GM19238 (cell line): ENCODE data around the gene CMIP.
A peak's percentile ranks its signal among the peaks of the same experiment; 100 is the strongest.
"Not testable (repeated sequence)": the region's sequence is repeated elsewhere in the genome, so short reads cannot be mapped to it uniquely, and the experiment has no call there.

Source experiments
- DNase-seq: peaks from one replicate; pipeline ENCODE4 v3.0.0; 2011; ENCODE audit warnings: low spot score; ENCODE audit not compliant: insufficient read length

The CMIP gene

GRCh38 chr16:81444448-81445121 is at the start of gene CMIP:
Gene CMIP, plus strand, starts transcription at chr16:81444808.
- peak; percentile 97 for DNase-seq

DNA sequence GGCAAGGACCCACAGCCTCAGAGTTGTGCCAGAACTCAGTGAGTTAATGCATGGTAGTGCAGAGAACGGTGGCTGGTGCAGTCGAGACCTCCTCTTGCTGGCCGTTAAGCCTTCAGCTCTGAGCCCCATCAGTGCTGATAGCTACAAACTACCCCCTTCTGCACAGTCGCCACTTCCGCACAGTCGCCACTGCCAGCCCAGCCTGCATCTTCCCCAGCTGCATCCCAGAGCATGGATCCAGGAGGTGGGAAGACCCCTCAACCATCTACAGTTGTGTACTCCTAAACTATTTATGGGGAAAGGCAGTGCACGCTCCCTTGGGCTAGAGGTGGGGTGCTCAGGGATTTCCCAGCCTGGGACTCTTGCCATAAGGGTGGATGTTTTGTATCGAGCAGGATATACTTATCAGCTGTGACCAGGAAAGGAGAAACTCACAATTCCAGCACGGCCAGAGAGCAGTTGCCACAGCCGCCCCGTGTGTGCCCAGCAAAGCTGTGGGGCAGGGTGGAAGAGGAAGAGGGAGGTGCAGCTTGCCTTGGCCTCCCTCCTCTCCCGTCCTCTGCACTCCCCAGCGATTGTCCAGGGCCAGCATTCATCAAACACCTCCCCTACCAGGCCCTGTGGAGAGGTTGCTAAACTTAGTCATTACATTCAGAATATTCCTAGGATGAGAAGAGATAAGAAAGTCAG is 49.5 kb upstream of the CMIP start:
- DNase-seq, result no peak

GRCh38 chr16:81397058-81397878 is 47.3 kb upstream of the CMIP start:
- no peak for DNase-seq

DNA sequence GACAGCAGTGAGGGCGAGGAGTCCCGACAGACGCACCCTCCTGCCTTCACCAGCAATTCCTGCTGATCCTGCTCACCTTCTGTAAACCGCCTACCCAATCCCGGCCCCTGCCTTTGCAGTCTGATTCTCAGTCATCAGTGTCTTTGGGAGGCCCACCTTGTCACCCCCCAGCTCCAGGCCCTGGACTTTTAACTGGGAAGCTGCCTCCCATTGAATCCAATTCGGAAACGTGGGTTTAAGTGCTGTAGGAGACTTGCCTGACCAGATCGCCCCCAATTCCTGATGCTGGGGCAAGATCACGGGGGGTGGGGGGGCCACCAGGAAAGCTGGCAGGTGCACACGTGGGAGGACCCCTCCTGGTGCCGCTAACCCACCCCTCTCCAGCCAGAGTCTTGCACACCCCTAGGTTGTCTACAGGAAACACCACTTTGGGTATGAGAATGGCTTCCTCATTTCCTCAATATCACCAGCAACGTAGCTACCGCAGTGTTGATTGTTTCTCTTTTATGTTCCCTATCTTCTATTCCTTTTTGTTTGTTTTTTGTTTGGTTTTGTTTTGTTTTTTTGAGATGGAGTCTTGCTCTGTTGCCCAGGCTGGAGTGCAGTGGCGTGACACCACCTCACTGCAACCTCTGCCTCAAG is 46.6 kb upstream of the CMIP start:
- DNase-seq, result no peak

DNA sequence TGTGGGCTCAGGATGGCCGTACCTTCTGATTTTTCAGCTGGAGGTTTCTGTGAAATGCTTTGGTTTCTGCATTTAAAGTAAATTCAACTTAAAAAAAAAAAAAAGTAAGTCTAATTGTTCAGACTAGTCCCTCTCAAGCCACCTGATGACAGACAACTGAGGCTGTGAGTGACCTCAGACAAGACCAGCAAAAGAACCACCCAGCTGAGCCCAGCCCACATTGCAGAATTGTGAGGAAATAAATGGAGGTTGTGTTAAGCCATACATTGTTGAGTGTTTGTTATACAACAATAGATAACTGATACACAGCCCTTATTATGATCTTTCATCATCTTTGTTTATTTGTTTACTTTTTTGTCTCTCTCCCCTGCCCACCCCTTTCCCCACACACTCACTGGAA is 44.7 kb upstream of the CMIP start:
- DNase-seq, result no peak

DNA sequence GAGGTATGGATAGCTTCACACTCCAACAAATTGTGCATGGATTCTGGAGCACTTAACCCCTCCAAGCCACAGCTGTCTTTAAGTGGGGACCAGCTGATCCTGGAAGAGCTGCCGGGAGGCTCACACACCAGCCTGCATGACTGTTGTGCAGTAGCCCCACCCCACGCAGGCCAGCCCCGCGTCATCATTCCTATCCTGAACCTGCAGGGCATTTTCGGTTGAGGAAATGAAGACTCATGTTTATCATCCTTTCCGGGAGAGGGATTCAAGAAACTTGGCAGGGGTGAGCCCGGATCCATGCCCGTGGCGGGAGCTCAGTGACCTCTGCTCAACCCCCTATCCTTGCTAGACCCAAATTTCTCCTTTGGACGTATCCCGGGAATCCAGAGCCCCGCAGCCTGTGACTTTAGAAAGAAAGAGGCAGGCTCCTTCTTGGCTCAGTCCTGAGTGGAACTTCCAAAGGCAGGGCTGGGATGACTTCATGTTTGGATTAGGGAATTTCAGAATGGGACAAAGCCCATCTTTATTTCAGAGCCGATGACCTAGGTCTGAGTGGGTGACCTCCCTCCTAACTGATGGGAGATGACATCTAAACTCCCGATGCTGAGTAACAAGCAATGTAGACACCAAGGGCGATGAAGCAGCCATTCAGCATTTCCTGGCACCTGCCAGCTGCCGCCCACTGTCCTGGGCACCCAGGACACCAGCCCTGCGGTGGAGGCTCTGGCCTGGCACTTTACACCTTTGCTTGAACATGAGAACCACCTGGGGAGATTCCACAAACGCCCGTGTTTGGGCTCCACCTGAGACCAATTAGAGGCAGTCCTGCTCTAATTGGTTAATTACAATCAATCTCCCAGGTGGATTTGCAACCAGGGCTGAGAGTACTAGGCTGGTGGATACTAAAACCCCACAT is 43.3 kb upstream of the CMIP start:
- no peak for DNase-seq

DNA sequence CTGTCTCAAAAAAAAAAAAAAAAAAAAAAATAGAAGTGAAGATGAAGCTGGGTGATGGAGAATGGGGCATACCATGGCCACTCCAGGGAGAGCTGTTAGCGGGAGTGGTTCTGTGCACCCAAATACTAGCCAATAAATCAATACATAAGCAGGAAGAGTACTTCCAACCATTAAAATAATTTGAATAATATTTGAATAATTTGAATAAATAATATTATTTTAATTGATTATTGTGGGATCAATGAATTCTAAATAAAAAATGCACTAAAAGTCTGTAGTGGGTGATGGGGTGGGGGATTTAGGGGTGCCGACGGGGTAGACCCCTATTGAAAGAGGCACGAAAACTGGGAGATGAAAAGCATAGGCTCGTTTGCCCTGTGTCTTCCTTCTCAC is 41.4 kb upstream of the CMIP start:
- no peak for DNase-seq

- DNase-seq, result peak; percentile 87
These were observed 40.8 kb upstream of the CMIP start for GRCh38 chr16:81403601-81404391.

DNA sequence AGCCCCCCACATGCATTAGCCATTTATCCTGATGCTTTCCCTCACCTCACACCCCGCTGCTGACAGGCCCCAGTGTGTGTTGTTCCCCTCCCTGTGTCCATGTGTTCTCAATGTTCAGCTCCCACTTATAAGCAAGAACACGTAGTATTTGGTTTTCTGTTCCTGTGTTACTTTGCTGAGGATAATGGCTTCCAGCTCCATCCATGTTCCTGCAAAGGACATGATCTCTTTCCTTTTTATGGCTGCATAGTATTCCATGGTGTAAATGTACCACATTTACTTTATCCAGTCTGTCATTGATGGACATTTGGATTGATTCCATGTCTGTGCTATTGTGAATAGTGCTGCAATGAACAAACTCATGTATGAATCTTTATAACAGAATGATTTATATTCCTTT is 39.6 kb upstream of the CMIP start:
- DNase-seq, result not testable (repeated sequence)

DNA sequence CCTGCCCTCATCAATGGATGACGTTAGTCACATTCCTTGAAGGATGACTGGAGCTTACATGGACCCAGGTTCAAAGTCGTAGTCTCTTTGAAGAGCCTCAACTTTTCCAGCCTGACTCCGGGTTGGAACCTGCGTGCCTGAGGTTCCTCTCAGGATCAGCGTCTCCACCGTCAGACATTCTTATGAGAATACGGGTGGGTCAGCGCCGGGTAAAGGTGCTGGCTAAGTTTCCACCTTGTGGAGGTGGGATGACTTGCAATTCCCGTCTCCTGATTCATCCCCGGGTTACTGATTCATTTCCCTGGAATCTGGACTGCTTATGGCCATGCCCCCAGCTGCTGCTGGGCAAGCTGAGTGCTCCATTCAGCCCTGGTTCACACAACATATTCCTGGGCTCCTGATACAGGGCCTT is 38.9 kb upstream of the CMIP start:
- no peak for DNase-seq

DNA sequence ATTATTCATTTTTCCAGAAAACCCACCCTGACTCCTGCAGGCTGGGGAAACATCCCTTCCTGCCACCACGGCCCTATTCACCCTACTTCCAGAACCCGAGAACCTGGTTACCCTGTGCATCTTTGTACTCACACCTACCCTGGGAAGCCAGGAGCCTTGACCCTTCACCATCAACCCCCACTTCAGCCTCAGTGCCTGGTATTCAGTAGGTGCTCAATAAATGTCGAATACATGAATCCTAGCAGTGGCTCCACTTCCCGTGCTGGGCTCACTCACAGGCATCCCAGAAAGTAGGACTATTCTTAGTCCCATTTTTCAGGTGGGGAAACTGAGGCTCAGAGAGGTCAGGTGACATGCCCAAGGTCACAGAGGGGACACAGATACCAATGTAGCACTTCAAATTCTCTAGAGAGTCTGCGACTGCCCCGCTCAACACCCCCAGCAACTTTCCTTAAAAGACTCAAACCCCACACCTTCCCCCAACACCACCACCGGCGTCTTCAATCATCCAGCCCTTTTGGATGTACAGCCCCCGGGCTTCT is 36.1 kb upstream of the CMIP start:
- DNase-seq, result no peak

DNA sequence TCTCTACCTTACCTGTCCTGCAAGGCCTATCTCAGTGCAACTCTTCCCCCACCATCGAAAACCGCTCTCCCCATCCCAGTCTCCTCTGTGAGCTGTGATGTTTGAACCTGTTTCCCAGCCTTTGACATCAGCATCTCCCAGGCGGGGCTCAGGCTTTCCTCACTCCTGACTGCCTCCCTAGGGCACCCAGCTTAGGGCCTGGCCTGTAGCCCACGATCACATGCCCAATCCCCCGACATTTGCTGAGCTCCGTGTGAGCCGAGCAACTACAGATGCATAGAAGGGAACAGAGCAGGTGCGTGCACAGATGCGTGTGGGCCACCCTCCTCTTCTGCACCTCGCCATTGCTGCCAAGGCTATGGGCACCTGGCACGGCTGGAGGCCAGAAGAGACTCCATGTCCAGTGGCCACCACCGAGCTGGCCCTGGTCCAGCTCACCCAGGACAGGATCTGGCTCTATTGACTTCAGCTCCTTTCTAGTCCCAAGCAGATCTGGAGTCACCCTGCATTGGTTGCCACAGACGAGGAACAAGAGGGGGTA is 35.5 kb upstream of the CMIP start:
- DNase-seq, result no peak

DNA sequence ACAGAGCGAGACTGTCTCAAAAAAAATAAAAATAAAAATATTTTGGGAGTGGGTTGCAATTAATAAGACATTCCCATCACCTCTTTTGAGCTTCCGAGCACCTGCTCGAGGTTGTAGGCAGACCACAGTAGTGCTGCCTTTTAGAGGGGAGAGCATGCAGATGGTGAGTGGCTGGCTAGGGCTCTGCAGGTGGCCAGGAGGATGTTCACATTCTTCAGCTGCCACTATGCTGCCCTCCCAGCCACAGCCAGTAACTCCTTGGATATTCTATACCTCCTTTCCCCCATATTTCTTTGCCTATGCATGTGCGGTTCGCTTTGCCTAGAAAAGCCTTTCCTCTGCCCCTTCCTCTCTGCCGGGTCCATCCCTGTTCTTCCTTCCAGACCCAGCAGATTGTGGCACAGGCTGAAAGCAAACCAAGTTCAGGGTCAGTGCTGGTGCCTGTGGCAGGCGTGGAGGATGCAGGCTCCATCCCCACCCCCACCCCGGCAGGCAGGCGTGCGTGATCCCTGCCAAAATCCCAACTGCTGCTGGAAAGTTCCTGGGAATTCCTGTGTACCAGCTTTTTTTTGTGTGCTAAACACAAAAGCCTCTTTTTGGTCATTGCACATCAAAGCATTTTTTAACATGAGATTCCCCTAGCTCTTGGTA is 33.8 kb upstream of the CMIP start:
- DNase-seq, result no peak

DNA sequence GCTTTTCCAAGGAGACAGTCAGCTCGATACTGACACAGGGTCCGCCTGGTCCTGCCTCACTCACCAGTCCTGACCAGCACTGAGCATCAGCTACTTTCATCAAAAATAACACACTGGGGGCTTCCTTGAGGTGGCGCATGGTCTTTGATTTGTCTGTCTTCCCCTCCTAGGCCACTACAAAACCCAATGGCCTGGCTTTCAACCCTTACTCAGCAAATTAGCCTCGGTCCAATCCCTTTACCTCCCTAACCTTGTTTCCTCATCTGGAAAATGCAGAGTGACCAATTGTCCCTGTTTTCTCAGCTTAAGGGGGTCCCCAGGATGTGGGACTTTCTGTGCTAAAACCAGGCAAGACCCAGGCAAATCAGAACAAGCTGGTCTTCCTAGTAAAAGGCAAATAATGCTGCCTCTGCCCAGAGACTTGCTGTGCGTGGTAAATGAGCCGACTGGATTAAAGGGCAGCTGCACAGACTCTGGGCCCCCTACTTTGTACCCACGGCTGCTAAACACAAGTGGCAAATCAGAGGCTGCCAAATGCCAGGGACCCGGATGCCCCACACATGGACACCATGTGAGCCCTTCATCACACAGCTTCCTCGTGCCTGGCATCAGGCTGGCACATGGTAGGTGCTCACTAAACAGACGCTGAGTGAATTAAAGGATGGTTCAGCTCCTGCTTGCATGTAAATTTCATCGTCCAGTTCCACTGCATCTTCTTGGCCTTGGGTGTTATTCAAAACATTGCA is 31.2 kb upstream of the CMIP start:
- no peak for DNase-seq

- no peak for DNase-seq
These were observed 28.9 kb upstream of the CMIP start for GRCh38 chr16:81415751-81416150.

DNA sequence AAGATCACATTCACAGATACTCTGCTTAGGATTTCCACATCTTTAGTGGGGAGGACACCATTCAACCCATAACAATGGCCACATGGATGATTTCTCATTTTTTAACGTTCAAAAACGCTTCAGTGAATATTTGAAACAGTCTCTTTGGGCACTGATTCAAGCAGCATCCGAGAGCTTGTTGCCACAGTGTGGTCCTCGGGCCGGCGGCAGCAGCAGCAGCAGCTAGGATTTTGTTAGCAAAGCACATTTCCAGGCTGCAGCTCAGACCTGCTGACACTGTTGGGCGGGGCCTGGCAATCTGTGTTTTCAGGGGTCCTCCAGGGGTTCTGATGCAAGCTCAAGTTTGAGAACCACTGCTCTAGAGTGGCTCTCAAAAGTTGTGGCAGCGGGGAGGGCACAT is 27.9 kb upstream of the CMIP start:
- DNase-seq, result no peak

DNA sequence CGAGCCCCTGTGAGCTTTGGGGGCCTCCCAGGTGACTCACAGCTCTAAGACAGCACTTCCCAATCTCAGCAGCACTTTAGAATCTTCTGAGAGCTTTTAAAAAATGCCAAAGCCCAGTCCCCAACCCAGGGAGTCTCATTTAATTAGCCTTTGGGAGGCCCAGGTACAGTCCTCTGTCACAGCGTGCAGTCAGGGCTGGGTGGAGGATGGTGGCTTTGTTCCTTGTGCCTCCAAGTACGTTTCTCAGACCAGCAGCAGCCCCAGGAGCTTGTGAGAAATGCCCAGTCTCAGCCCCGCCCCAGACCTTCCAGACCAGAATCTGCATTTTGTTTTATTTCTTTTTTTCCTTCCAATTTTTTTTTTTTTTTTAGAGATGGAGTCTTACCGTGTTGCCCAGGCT is 27.4 kb upstream of the CMIP start:
- no peak for DNase-seq

DNA sequence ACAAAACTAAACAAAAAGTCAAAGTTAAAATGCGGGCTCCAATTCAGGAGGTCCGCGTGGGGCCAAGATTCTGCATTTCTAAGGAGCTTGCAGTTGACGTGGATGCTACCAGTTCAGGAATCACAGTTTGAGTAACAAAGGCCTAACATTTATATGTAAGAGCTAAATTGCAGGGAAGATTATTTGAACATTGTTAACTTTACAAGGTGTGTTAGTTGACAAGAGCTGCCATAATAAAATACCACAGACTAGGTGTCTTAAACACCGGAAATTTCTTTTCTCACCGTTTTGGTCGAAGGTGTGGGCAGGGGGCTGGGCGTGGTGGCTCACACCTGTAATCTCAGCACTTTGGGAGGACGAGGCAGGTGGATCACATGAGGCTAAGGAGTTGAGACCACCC is 24.8 kb upstream of the CMIP start:
- DNase-seq, result no peak
